ENCODE results near the gene DPH2. TPM values are rescaled to one million over a fixed set of nuclear protein-coding genes. Genes with fewer than 3 reads are reported as not detected.

The DPH2 gene
- total and polyA plus RNA-seq, 10 of the 15 experiments (the other 5 are each of a cell fraction or from before 2014, with no cell fraction given) = 13.1 to 82.9 (median 52.0) TPM

DNA sequence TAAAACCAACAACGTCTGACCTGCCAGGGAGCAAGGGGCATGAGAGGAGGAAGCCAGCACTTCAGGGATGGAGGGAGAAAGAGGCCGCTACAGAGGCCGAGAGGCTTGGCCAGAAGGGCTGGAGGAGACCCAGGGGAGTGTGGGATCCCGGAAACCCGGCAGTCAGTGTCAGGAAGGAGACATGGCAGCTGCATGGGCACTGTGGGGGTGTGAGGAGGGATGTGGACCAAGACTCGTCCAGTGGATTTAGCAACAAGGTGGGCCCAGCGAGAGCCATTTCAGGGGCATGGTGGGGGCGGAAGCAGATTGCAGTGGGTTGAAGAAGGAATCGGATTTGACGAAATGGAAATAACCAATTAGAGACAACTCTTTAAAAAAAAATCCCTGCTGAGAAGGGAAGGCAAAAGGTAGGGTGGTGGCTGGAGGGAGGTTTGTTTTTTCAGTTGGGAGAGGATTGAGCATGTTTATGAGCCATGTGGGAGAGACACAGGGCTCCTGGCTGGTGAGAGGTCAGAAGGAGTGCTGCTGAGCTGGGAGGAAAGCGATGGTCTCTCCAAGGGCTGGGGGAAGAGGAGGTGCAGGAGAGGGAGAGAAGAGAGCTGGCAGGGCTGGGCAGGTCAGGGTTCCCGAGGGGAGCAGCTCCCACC lies 13.6 kb downstream of the DPH2 start:
- SMC1A ChIA-PET (ENCODE audit: uncharacterized antibody, unreplicated experiment) = interaction anchor here (0.5 kb wide), 1 partner anchor 98 kb away, joined by 4 read pairs; no protein-coding TSS in a partner anchor
- no peaks in the 10 kb centered on the region for H3K27me3 ChIP-seq (replicated peaks in 1 of 2; ENCODE audit: control insufficient read depth in 2 of 2, insufficient read depth in 2 of 2, low read length in 1 of 2)
- no peak for DNase-seq (ENCODE audit: low read depth, low spot score)
- in situ Hi-C loops (cut with MboI) = no loop called here
- H3K9me3 ChIP-seq (replicated peaks; ENCODE audit: control insufficient read depth, insufficient read depth, low read length) = no peaks in the 10 kb centered on the region
- H2AFZ ChIP-seq (ENCODE audit: control insufficient read depth, low read depth, low read length) = no peak overlapping the region
- no peak for ATAC-seq
- peaks cover 13% of the 10 kb centered on the region for H3K4me1 ChIP-seq (ENCODE audit: control insufficient read depth, insufficient read depth, low read length)
- POLR2A ChIA-PET = no interaction called here
- H3K9ac ChIP-seq (ENCODE audit: control insufficient read depth, insufficient read depth, low read length) = no peak overlapping the region
- no peak for TF ChIP-seq HDGF (IDR thresholded peaks at IDR 0.05)
- no peak for TF ChIP-seq BHLHE40 (IDR thresholded peaks at IDR 0.05; ENCODE audit: borderline replicate concordance in 1 of 2, low read depth in 2 of 2, low read length in 1 of 2)
- TF ChIP-seq ZNF207 (IDR thresholded peaks at IDR 0.05; ENCODE audit: borderline replicate concordance) = no peak
- no peak for TF ChIP-seq PML (IDR thresholded peaks at IDR 0.05; ENCODE audit: low read length)
- TF ChIP-seq ZNF687 (IDR thresholded peaks at IDR 0.05) = no peak
- TF ChIP-seq NFYB (IDR thresholded peaks at IDR 0.05; ENCODE audit: insufficient read depth, low read depth, low read length) = no peak
- no peak for TF ChIP-seq ASH2L (IDR thresholded peaks at IDR 0.05; ENCODE audit: borderline replicate concordance, low read depth)
- no peak for TF ChIP-seq POLR2AphosphoS5 (IDR thresholded peaks at IDR 0.05; ENCODE audit: low read length)
- no peak for TF ChIP-seq RUNX3 (IDR thresholded peaks at IDR 0.05; ENCODE audit: low read length)
- no peak for TF ChIP-seq FOXM1 (IDR thresholded peaks at IDR 0.05; ENCODE audit: low read depth, low read length)
- no peak for TF ChIP-seq ATF7 (IDR thresholded peaks at IDR 0.05; ENCODE audit: low read depth)
- no peak for TF ChIP-seq RBBP5 (conservative IDR thresholded peaks at IDR 0.05)
- TF ChIP-seq, protein P1, sequence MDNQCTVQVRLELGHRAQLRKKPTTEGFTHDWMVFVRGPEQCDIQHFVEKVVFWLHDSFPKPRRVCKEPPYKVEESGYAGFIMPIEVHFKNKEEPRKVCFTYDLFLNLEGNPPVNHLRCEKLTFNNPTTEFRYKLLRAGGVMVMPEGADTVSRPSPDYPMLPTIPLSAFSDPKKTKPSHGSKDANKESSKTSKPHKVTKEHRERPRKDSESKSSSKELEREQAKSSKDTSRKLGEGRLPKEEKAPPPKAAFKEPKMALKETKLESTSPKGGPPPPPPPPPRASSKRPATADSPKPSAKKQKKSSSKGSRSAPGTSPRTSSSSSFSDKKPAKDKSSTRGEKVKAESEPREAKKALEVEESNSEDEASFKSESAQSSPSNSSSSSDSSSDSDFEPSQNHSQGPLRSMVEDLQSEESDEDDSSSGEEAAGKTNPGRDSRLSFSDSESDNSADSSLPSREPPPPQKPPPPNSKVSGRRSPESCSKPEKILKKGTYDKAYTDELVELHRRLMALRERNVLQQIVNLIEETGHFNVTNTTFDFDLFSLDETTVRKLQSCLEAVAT (IDR thresholded peaks at IDR 0.05) = no peak
- no peak for TF ChIP-seq SMAD5 (IDR thresholded peaks at IDR 0.05; ENCODE audit: low read depth)
- no peak for TF ChIP-seq TAF1 (IDR thresholded peaks at IDR 0.05; ENCODE audit: borderline replicate concordance, low read depth, low read length)
- TF ChIP-seq, protein P2, sequence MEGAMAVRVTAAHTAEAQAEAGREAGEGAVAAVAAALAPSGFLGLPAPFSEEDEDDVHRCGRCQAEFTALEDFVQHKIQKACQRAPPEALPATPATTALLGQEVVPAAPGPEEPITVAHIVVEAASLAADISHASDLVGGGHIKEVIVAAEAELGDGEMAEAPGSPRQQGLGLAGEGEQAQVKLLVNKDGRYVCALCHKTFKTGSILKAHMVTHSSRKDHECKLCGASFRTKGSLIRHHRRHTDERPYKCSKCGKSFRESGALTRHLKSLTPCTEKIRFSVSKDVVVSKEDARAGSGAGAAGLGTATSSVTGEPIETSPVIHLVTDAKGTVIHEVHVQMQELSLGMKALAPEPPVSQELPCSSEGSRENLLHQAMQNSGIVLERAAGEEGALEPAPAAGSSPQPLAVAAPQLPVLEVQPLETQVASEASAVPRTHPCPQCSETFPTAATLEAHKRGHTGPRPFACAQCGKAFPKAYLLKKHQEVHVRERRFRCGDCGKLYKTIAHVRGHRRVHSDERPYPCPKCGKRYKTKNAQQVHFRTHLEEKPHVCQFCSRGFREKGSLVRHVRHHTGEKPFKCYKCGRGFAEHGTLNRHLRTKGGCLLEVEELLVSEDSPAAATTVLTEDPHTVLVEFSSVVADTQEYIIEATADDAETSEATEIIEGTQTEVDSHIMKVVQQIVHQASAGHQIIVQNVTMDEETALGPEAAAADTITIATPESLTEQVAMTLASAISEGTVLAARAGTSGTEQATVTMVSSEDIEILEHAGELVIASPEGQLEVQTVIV (IDR thresholded peaks at IDR 0.05; ENCODE audit: borderline replicate concordance, partially characterized antibody) = no peak
- no peak overlapping the region for H3K27ac ChIP-seq (ENCODE audit: control insufficient read depth, insufficient read depth)
- no peak for FAIRE-seq
- RAD21 ChIA-PET (ENCODE audit: unreplicated experiment) = no interaction called here
- no TSS peak for BruUV-seq (replicated peaks)
- CTCF ChIA-PET = no interaction called here
- no peak overlapping the region for H3K4me2 ChIP-seq (ENCODE audit: control insufficient read depth, insufficient read depth)
- peaks cover 18% of the 10 kb centered on the region for H3K79me2 ChIP-seq (ENCODE audit: control insufficient read depth, insufficient read depth, low read length)
- intact Hi-C loops (cut with micrococcal nuclease; ENCODE audit: unreplicated experiment) = no loop called here
- 96% methylated on average over 12 of the region's 12 CpGs for WGBS (ENCODE audit: insufficient coverage, insufficient replicate concordance, low lambda C conversion rate, missing lambda C conversion rate)
- no peaks in the 10 kb centered on the region for H4K20me1 ChIP-seq (ENCODE audit: control insufficient read depth, insufficient read depth)
- peaks cover 0 to 4% of the 10 kb centered on the region in 2 experiments; a peak in 3 of 4 replicates for H3K36me3 ChIP-seq (ENCODE audit: control insufficient read depth in 2 of 2, insufficient read depth in 2 of 2, low read length in 1 of 2)
- no peak overlapping the region for H3K4me3 ChIP-seq

All from GM12878 (cell line).